Stimulated activated CD8-positive, alpha-beta memory T cell treated with anti-CD3 and anti-CD28 coated beads, Interleukin-7, amount 100 ng/mL, for 48 hours (primary cell): Measurements from ENCODE around the gene SMC1A.
"Not testable (repeated sequence)": the region's sequence is repeated elsewhere in the genome, so short reads cannot be mapped to it uniquely, and the experiment has no call there.

Experiments used
- DNase-seq, 2 donors: peaks; one replicate each; pipeline ENCODE4 v3.0.0-alpha.2; 2020; ENCODE audit warnings: low read depth in 1 of 2; ENCODE audit errors: extremely low read depth in 1 of 2

Gene SMC1A

DNA sequence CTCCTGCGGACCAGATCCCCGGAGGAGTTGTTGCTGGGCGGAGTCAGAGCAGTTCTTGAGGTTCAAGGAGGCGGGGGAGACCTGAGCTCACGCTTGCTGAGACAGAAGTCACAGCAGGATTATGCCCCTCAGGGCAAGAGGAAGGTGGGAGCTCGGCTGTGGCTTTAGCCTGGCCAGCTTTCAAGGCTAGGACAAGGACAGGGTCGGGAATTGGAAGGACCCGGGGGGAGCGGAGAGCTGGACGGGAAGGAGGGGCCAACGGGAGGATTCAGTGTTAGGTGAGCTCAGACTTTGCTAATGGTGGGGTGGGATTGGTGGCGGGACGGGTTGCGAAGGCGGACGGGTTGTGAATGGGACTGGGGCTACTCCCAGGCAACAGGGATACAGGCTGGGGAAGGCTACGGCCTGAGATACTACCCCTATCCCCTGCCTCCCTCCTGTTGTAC is 430 bp upstream of the SMC1A start, which contains the start of gene RIBC1:
RIBC1 (plus strand) TSS at position 13 of the 446 bp plus-strand sequence. CDS start 3,404 bp downstream, outside the sequence.
- DNase-seq = no peak

DNA sequence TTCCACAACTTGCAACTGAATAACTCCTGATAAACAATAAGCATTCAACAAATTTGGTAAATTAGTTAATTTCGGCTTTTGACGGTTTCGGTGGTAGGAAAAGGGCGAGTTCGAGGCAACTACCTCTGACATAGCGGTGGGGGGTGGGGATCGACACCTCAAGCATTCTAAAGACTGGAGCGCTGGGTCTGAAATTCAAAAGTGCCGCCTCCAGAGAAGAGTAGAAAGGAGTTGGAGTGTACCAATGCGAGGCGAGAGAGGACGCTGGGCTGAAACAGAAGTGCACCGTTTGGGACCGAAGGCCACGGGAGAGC is 725 bp downstream of the SMC1A start:
- no peak for DNase-seq

DNA sequence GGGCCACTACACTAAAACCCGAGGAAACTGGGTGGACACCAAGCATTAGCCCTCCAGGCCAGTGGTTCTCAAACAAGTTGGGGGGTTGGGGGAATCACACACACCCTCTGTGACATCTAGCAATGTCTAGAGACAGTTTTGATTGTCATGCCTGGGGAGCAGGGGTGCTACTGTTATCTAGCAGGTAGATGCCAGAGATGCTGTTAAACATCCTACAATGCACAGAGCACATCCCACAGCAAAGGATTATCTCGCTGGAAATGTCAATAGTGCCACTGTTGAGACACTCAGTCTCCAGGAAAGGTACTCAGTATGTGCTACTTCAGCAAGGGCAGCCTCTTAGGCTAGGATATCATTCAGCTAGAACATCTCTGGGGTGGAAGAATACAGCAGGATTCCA is 1.3 kb downstream of the SMC1A start:
- DNase-seq = no peak

DNA sequence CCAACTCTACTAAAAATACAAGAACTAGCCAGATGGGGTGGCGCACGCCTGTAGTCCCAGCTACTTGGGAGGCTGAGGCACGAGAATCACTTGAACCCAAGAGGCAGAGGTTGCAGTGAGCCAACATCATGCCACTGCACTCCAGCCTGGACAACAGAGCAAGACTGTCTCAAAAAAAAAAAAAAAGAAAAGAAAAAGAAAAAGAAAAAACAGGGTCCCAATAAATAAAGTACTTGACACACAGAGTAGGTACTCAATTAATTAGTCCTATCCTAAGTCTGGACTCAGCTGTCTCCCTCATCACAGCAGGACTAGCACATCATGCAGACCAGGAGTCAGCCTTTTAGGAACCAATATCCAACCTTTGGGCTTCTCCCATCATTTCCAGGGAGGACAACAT is 2.1 kb downstream of the SMC1A start:
- not testable (repeated sequence) for DNase-seq

DNA sequence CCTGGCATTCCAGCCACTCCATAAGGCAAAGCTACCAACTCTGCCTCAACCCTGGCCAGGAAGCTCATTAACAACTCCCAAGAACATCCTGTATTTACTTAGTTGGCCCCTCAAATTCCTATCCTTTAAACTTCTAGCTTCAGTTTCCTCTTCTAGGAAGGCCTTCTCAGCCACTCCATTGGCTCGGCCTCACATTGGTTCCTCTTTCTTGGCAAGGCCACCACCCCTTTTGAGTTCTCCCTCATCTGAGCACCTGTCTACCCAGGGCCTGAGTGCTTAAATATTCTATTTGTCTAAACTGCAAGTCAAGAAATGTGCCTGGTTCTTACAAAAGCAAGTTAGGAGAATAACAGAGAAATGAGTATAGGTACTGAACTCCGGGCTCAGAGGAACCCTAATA is 10.0 kb downstream of the SMC1A start:
- DNase-seq = no peak

DNA sequence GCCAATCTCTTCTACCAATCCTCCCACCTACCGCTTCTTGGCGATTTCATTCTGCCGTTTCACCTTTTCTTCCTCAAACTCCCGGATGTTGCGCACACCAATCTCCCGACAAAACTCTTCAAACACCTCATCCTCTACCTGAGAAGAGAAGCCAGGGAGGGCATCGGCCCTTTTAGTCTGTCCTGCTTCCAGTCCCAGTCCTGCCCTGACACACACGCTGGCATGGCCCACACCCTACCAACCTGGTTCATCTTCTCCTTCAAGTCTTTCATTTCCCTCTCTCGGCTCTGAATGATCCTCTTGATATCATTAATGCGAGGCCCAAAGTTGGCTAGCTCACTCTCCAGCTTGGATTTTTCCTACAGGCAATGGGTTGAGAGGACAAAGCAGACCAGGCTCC is 18.9 kb downstream of the SMC1A start:
- DNase-seq = no peak

DNA sequence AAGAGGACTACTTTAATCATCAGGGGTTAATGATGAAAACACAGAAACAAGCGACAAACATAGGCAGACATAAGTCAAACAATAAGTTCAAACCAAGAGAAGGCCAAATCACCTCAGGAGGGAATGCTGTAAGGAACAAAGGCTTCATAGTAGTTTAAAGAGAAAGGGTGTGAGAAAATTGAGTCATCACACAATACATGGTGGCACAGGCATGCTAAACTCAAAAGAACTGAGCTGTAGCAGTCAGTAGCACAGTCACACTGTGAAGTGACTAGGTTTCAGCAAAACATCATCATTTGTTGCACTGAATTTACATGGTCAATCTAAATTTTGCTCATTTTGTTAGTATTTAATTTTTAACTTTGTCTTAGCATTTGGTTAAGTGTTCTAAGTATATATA is 24.2 kb downstream of the SMC1A start:
- DNase-seq = no peak

DNA sequence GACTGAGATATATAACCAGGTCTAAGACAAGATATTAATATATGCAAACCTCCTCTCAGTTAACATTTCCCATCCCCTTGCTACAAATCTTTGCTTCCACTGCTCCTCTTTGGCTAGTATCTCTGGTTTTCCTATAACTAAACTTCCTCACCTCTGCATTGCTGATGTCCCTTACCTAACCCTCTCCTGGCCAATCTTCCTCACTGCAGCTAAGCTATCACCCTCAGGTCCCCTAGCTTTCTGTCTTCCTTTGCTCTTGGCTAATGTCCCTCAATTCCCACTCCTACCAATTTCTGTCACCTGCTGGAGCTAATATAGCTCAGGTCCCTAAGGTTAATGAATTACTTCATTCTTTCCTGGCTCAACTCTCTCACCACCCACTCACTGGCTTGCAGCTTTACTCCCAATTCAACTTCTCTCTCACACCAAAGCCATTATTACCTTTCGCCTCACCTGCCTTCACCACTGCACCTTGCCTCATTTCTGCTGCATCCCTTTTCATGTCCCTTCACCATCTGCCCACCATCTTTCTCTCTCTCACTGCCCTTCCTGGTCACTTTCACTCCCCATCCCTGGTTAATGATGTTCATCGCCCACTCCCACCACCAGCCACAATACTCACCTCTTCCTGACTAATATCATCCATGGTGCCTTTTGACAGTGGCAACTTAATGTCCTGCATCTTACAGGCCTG is 26.7 kb downstream of the SMC1A start:
- DNase-seq = no peak

DNA sequence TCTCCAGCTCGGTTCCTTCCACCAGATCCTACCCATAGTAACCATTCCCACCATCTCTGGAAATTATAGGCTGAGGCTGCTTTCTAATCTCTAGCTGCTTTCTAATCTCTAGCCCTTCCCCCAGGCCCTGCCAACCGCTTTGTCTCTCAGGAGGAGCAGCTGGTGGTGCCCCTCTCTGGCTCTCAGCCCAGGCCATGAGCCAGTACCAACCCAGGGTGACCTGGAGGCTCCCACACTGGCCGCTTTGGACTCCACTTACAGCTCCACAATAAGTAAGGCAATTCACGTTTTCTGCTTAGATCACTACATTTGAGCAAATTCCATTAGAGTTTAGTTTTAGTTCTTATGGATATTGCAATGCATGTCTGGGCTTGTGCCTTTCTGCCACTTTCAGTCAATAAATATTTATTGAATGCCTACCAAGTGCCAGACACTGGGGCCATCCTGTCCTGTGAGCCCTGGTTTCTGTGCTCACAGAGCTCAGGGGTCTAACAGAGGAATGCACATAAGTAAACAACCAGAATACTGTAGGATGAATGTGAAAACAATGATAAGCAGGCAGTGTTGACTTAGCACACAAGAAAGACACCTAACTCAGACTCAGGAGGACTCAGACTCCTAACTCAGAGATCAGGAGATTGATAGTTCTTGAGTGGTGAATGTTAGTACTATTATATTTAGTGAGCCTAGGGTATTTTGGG is 38.9 kb downstream of the SMC1A start:
- no peak for DNase-seq

DNA sequence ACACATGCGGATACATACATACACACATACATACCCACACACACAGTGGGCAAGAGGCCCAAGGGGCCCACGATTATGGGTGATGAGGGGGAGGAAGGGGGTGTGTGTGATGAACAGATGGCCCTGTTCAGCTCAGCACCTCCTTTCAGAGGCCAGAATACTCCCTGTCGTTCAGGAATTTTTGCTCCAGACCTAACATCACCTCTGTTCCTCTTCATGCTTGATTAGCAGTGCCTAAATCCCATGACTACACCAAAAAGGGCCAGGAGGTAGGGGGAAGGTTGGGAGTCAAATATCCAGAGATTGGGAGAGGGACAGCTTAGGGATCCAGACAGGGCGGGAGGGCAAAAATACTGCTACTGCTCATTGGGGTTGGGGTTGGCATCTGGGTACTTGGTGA is 42.7 kb downstream of the SMC1A start:
- no peak for DNase-seq

DNA sequence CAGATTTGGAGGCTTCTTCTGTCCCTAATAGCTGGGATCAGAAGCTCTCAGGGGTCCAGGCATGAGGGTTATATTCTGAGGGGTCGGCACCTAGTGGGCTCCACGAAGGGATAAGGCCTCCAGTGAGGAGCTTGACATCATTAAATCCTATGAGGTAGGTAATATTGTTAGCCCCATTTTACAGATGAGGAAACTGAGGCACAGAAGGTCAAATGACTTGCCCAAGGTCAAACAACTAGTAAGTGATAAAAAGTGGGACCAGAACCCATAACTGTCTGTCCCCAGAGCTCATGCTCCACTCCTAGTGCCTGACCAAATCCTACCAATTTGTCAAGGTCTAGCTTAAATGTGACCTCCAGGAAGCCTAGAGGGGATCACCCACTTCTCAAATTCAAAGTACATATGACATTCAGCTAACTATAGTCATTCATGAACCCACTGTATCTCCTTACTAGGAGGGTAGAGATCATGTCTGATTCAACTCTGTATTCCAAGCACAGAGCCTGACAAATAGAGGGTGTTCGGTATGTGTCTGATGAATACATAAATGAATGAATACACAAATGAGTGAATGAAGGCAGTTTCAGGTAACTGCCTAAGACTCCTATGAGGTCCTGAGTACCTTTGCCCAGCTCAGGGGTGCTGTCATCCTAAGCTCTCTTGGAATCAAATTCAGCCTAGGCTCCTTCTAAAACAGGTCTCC is 43.3 kb downstream of the SMC1A start:
- no peak for DNase-seq

DNA sequence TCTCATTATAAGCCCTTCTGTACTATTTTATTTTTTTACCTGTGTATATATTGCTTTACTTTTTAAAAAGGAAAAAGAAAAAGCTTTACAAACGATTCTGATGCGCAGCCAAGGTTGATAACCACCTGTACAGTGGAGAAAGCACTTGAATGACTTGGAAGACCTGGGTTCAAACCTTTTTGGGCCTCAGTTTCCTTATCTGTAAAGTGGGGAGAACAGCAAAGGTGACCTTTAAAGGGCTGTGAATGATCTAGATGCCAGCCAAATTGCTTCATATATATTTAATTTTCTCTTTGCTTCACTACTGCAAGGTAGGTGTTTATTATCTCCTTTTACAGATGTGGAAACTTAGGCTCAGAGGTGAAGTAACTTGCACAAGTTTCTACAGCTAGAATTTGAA is 45.0 kb downstream of the SMC1A start:
- DNase-seq = no peak

DNA sequence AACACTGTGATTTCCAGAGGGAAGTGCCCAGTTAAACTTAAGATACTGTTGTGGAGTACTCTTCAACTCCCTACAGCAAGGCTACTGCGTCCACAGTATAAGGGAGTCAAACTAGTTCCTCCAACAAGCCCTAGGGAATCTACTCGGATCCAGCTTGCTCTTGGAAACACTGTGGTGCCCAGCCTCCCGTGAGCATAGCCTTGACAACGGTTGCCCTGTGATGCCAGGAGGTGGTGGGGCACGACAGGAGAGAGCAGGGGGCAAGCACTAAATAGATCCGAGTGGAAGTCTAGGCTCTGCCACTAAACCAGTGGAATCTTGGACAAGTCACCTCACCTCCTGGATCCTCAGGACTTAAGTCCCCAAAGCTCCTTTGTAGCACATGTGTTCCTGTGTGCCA is 45.6 kb downstream of the SMC1A start:
- DNase-seq = no peak

DNA sequence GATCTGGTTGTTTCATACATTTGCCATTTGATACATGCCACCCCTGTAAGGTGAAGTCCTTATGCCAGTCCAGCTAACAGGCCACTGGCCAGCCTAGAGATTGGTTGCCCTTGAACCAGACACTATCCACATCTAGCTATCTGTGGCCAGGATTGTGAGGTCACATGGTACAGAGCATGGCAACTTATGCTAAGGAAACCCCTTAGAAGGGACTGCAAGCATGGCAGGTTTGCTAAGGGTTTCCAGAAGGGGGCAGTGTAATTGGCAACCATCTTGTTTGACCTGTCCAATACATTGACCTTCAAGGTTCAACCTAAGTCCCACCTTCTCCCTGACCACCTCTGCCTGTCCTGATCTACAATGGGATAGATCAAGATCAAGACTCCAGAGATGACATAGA is 47.5 kb downstream of the SMC1A start:
- no peak for DNase-seq

DNA sequence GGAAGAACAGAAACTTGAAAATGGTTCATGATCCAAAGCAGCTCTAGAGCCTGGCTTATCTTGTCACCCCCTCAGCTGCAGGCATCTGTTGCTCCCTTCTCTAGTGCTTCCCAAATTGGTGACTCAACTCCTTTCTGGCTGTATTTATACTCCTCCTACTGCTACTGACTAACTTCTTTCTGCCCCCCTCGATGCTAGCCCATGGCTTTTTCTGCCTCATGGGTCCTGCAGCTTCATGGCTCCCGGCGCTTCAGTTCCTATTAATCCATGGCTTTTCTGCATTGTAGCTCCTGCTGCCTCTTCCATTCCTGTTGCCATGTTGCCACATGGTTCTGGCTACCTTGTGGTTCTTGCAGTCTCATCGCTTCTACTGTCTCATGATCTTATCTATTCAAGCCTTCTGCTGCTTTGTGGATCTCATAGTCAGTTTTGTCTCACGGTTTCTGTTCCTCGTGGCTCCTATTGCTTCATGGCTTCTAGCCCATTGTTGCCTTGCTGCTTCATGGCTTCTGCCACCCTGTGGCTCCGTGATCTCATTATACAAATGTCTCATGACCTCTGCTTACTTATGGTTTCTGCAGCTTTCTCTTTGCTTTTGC is 48.1 kb downstream of the SMC1A start:
- DNase-seq = no peak

DNA sequence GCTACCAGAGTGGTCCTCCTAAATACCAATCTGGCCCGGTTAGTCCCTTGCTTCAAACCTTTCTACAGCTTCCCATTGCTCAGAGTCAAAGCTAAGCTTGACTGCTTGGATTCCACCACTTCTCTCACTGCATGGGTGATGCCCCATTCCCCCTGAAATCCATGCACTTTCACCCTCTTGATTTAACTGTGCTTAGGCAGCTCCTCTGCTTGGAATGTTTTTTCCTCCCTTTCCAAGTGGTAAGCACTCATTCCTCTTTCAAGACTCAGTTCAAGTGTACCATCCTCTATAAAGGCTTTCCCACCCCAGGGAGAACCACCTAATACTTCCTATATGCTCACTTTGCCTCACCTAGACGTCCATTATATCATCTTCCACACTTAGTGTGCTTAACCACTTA is 49.1 kb downstream of the SMC1A start:
- DNase-seq = no peak

DNA sequence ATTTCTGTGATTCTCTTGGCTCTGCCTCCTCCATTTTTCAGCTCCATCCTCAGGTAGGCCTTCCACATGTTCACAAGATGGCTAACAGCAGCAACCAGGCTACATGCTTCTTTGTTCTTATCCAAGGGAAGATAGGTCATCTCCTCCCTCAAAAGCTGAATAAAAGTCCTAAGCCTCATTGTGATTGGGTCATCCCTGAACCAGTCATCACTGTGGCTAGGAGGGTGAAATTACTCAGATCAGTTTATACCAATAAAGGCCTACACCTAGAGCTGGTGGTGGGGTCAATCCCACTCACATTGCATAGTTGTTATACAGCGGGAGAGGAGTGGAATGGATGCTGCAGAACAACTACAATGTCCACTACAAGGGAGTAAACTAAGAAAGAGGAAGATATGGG is 56.0 kb downstream of the SMC1A start:
- DNase-seq = not testable (repeated sequence)

DNA sequence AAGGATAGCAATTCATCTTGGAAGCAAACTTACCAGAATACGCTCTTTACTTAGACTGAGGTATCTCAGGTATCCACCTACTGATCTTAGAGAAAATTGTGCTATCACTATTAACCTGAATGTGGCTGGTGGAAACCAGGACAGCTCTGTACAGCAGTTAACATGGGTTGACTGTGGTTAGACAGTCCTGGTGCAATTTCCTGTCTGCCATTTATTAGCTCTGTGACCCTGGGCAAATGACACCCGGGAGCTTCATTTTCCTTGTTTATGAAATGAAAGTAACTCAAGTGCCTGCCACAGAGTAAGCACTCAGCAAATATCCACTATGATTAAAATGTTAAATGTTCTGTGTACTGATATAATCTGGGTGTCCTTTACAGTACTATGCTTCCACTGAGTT is 60.0 kb downstream of the SMC1A start:
- no peak for DNase-seq

DNA sequence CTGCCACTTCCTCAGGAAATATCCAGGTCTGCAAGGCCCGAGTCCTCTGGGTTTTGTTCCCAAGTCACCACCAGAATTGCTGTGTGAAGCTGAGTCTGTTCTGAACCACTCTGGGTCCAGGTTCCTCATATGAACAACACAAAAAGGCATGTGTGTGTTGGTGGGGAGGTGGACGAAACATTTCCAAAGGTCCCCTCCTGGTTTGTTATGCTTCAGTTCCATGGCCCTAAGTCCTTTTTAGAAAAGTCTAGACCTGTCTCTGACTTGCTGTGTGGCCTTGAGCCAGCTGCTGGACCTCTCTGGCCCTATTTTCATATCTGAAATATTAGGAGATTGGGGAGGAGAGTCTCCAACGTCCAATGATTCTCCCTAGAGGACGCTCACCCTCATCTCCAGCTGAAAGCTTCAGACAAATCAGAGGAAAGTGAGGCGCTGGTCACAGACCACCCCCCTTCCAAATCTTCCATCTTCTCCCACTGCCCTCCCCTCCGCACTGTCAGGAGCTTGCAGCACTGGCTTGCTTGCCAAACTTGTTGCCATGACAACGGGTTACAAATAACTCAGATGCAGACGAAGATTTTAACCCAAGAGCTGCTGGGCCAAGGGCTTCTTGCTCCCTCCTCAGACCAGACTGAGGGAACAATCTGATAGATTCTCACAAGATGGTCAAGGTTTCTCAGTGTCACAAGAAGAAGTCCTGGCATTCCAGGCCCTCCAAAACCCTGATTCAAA is 64.5 kb downstream of the SMC1A start:
- no peak for DNase-seq

DNA sequence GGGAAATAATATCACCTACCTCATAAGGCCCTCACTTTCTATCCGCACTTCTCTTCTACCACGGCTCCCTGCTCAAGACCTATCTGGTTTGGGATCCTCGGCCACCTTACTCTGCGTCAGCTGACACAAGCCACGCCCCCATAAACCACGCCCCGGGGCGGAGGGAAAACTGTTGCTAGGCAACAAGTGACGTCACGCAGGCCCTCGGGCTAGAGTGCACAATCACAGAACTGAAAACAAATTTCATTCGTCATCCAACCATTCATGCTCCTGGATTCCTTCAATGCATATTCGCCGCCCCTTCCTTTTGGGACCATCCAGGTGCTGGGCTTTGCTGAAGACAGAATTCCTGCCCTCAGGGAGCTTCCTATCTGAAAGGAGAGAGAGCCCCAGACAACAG is 66.3 kb downstream of the SMC1A start:
- DNase-seq = no peak

DNA sequence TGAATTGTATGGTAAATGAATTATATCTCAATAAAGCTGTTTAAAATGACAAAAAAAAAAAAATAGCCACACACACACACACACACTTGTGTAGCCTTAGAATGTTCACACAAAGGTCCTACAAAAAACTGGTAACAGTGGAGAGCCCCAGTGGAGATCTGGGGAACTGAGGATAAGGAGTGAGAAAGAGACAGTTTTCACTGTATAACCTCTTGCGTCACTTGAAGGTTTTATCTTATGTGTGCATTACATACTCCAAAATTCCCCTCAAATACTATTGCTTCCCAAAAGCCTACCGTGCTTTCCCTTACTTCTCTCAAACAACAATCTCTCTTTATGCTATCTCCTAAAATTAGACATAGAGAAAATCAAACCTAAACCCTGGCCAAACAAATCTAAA is 67.8 kb downstream of the SMC1A start:
- DNase-seq = no peak
